K562 (cell line): ENCODE measurements around the gene CD300E. TPM values are rescaled to one million over a fixed set of nuclear protein-coding genes. Genes with fewer than 3 reads are reported as not detected.

Source experiments
- CREB1 ChIP-seq, 2 experiments: sonication (generic) in 1 of 2; formaldehyde crosslinking in 1 of 2; IDR thresholded peaks; 2 replicates each; pipeline versions ENCODE4 v1.6.1 to v1.8.0; 2012 to 2022; ENCODE audit warnings: inconsistent platforms in 1 of 2, mild to moderate bottlenecking in 1 of 2, missing genetic modification reagents in 1 of 2, moderate library complexity in 1 of 2
- EHMT2 ChIP-seq: fragments of 450-650 bp; IDR thresholded peaks from 2 replicates; pipeline ENCODE4 v1.6.1; 2018; ENCODE audit warnings: antibody characterized with exemption
- ELF1 ChIP-seq: fragments of 200-800 bp; sonication (Bioruptor generic); IDR thresholded peaks from 2 replicates; pipeline ENCODE4 v1.6.1; 2016; ENCODE audit warnings: missing genetic modification characterization, missing compliant biosample characterization
- ETV5 ChIP-seq: sonication (generic); formaldehyde crosslinking; IDR thresholded peaks from 2 replicates; pipeline ENCODE4 v1.4.0; 2020; ENCODE audit warnings: low read depth, mild to moderate bottlenecking, missing genetic modification reagents
- KHSRP ChIP-seq: fragments of 450-650 bp; IDR thresholded peaks from 2 replicates; pipeline ENCODE4 v1.6.1; 2017
- MLLT1 ChIP-seq, 2 experiments: fragments of 450-650 bp; IDR thresholded peaks; 2 replicates each; pipeline ENCODE4 v1.6.1; 2016
- MXI1 ChIP-seq: IDR thresholded peaks from 2 replicates; pipeline ENCODE4 v1.6.1; 2011; ENCODE audit warnings: low read depth, mild to moderate bottlenecking, improper control_type of control experiment, low read length
- NCOA1 ChIP-seq: fragments of 450-650 bp; IDR thresholded peaks from 2 replicates; pipeline ENCODE4 v1.6.1; 2016; ENCODE audit warnings: low read depth
- NELFE ChIP-seq: IDR thresholded peaks from 2 replicates; pipeline ENCODE4 v1.6.1; 2011; ENCODE audit warnings: mild to moderate bottlenecking; ENCODE audit not compliant: insufficient read depth, insufficient read length
- RFX5 ChIP-seq: IDR thresholded peaks from 2 replicates; pipeline ENCODE4 v1.6.1; 2011; ENCODE audit warnings: low read depth, mild to moderate bottlenecking, improper control_type of control experiment, low read length
- SAP30 ChIP-seq: fragments of 200-600 bp; sonication (generic); IDR thresholded peaks from 2 replicates; pipeline ENCODE4 v1.6.1; 2012; ENCODE audit warnings: borderline replicate concordance, low read depth, mild to moderate bottlenecking, moderate library complexity, low read length, control low read depth, inconsistent platforms; ENCODE audit not compliant: insufficient read depth, poor library complexity, severe bottlenecking
- SIN3A ChIP-seq, 2 experiments: fragments of 150-350 bp in 1 of 2; IDR thresholded peaks; 2 replicates each; pipeline ENCODE4 v1.6.1; 2011 to 2016; ENCODE audit warnings: borderline replicate concordance in 2 of 2, low read depth in 2 of 2, low read length in 2 of 2, mild to moderate bottlenecking in 2 of 2, moderate library complexity in 2 of 2; ENCODE audit not compliant: control insufficient read depth in 1 of 2
- SUPT5H ChIP-seq: fragments of 450-650 bp; IDR thresholded peaks from 2 replicates; pipeline ENCODE4 v1.6.1; 2016
- TAF9B ChIP-seq: fragments of 450-650 bp; IDR thresholded peaks from 2 replicates; pipeline ENCODE4 v1.6.1; 2018; ENCODE audit warnings: mild to moderate bottlenecking; ENCODE audit not compliant: partially characterized antibody
- TFE3 ChIP-seq: fragments of 450-650 bp; formaldehyde crosslinking; IDR thresholded peaks from 2 replicates; pipeline ENCODE4 v1.4.0; 2020; ENCODE audit warnings: mild to moderate bottlenecking, mixed read lengths
- TOE1 ChIP-seq, 2 experiments: fragments of 450-650 bp in 1 of 2; sonication (generic) in 1 of 2; formaldehyde crosslinking in 1 of 2; IDR thresholded peaks; 2 replicates each; pipeline versions ENCODE4 v1.7.1 to v1.8.0; 2016 to 2022; ENCODE audit warnings: borderline replicate concordance in 2 of 2, mild to moderate bottlenecking in 2 of 2, antibody characterized with exemption in 1 of 2, inconsistent platforms in 1 of 2, low read depth in 1 of 2, missing genetic modification reagents in 1 of 2, moderate library complexity in 1 of 2
- ZNF165 ChIP-seq: fragments of 250-450 bp; sonication (Bioruptor Pico); IDR thresholded peaks from 2 replicates; pipeline ENCODE4 v1.4.0; 2020; ENCODE audit warnings: borderline replicate concordance
- ZNF224 ChIP-seq: sonication (generic); formaldehyde crosslinking; IDR thresholded peaks from 2 replicates; pipeline ENCODE4 v1.8.0; 2022; ENCODE audit warnings: mild to moderate bottlenecking, missing genetic modification reagents
- ZNF263 ChIP-seq: sonication (generic); formaldehyde crosslinking; IDR thresholded peaks from 2 replicates; pipeline ENCODE4 v1.8.0; 2022; ENCODE audit warnings: mild to moderate bottlenecking, missing genetic modification reagents, borderline replicate concordance
- ZNF311 ChIP-seq: fragments of 250-450 bp; sonication (Bioruptor Pico); IDR thresholded peaks from 2 replicates; pipeline ENCODE4 v1.4.0; 2020; ENCODE audit warnings: mild to moderate bottlenecking, moderate library complexity
- ZNF431 ChIP-seq: sonication (generic); formaldehyde crosslinking; IDR thresholded peaks from 2 replicates; pipeline ENCODE4 v1.8.0; 2022; ENCODE audit warnings: mild to moderate bottlenecking, missing genetic modification reagents
- ZNF561 ChIP-seq: fragments of 450-650 bp; formaldehyde crosslinking; conservative IDR thresholded peaks from 2 replicates; pipeline ENCODE4 v1.4.0; 2020; ENCODE audit warnings: mild to moderate bottlenecking, moderate library complexity
- ZNF740 ChIP-seq, 3 experiments: fragments of 200-800 bp in 1 of 3; sonication (Bioruptor generic) in 1 of 3; sonication (generic) in 1 of 3; formaldehyde crosslinking in 1 of 3; IDR thresholded peaks; 2 replicates each; pipeline versions ENCODE4 v1.6.1 to v1.8.0; 2016 to 2022; ENCODE audit warnings: mild to moderate bottlenecking in 2 of 3, missing compliant biosample characterization in 2 of 3, missing genetic modification characterization in 2 of 3, missing genetic modification reagents in 1 of 3
- ZNF778 ChIP-seq: fragments of 450-650 bp; formaldehyde crosslinking; IDR thresholded peaks from 2 replicates; pipeline ENCODE4 v1.4.0; 2020; ENCODE audit warnings: mild to moderate bottlenecking, moderate library complexity
- polyA plus RNA-seq, 8 experiments: library from polyadenylated mRNA; depleted of rRNA in 4 of 8; stranded (reverse) in 5 of 8; unstranded in 3 of 8; fragments of >200 nt; fragmentation: Nextera tagmentation in 2 of 8; fragmentation: Illumina TruSeq in 1 of 8; extraction: Ambion mirVana in 2 of 8; extraction: Trizol in 1 of 8; gene quantifications; 2 replicates each; pipeline versions ENCODE4 v1.2.1 to v1.2.3, GENCODE V29; 2011 to 2014; ENCODE audit warnings: inconsistent platforms in 1 of 8, missing spikeins in 1 of 8
- total RNA-seq, 7 experiments: library from RNA; depleted of rRNA in 6 of 7; stranded (reverse); fragments of >200 nt in 6 of 7; fragmentation: Illumina TruSeq in 2 of 7; extraction: Trizol in 2 of 7; gene quantifications; 2 replicates each; pipeline versions ENCODE4 v1.2.1 to v1.2.3, GENCODE V29; 2011 to 2021; ENCODE audit warnings: low replicate concordance in 1 of 7

Gene CD300E
- total and polyA plus RNA-seq, 9 of the 15 experiments (the other 6 are each of a cell fraction or from before 2014, with no cell fraction given) = not detected

GRCh38 chr17:74671031-74671771 is 47.7 kb upstream of the CD300E start (continued):
- TF ChIP-seq TAF9B (no peak), ZNF165 (CRISPR knock-in tag) (no peak), KHSRP (no peak), ZNF561 (no peak), ELF1 (tag) (no peak), SIN3A (IDR thresholded peaks at IDR 0.05; ENCODE audit: borderline replicate concordance in 2 of 2, control insufficient read depth in 1 of 2, low read depth in 2 of 2, low read length in 2 of 2) (peak; percentile 91 to 100; a peak in 3 of 4 replicates), NCOA1 (peak; percentile 95), RFX5 (no peak), MXI1 (peak; percentile 95), MLLT1 (IDR thresholded peaks at IDR 0.05) (no peak), ZNF311 (CRISPR knock-in tag) (no peak; the same call in 1 of the 2 replicates), EHMT2 (peak; percentile 100), ZNF224 (CRISPR knock-in tag) (0 out of 2 replicates have a peak, but pooled peaks have one; percentile 87), ETV5 (CRISPR knock-in tag) (peak; percentile 85), TOE1 (IDR thresholded peaks at IDR 0.05; ENCODE audit: borderline replicate concordance) (no peak), TOE1 (CRISPR knock-in tag; IDR thresholded peaks at IDR 0.05; ENCODE audit: borderline replicate concordance, low read depth) (0 out of 2 replicates have a peak, but pooled peaks have one; percentile 24), TFE3 (no peak), NELFE (no peak), CREB1 (IDR thresholded peaks at IDR 0.05) (no peak), CREB1 (CRISPR knock-in tag; IDR thresholded peaks at IDR 0.05) (peak; percentile 66), ZNF740 (CRISPR knock-in tag; IDR thresholded peaks at IDR 0.05) (no peak), ZNF740 (tag; IDR thresholded peaks at IDR 0.05) (no peak), SUPT5H (no peak), ZNF431 (peak; percentile 66; the same call in 1 of the 2 replicates), ZNF263 (peak; percentile 78; the same call in 1 of the 2 replicates), SAP30 (peak; percentile 65), ZNF778 (no peak)
